ENCODE measurements around the gene FBP1.

The FBP1 gene

GRCh38 chr9:94630833-94631232, 8.5 kb downstream of the FBP1 start:
- Histone ChIP-seq H3K4me3 (ENCODE audit: low read length) (no peak overlapping the region), H3K36me3 (ENCODE audit: control insufficient read depth, insufficient read depth, low read length) (no peaks in the 10 kb centered on the region), H3K27me3 (ENCODE audit: control insufficient read depth, insufficient read depth, low read length) (no peaks in the 10 kb centered on the region), H3K9ac (ENCODE audit: low read length) (no peak overlapping the region), H3K9me3 (ENCODE audit: control insufficient read depth, low read length) (no peaks in the 10 kb centered on the region), H3K4me1 (ENCODE audit: control insufficient read depth, insufficient read depth, low read length) (peaks cover 50% of the 10 kb centered on the region)

- Histone ChIP-seq H3K9me3 (ENCODE audit: control insufficient read depth, low read length) (no peaks in the 10 kb centered on the region), H3K4me1 (ENCODE audit: control insufficient read depth, insufficient read depth, low read length) (peaks cover 50% of the 10 kb centered on the region), H3K36me3 (ENCODE audit: control insufficient read depth, insufficient read depth, low read length) (no peaks in the 10 kb centered on the region), H3K27me3 (ENCODE audit: control insufficient read depth, insufficient read depth, low read length) (no peaks in the 10 kb centered on the region), H3K9ac (ENCODE audit: low read length) (no peak overlapping the region), H3K4me3 (ENCODE audit: low read length) (no peak overlapping the region)
These were observed 9.0 kb downstream of the FBP1 start for GRCh38 chr9:94630281-94630680.

GRCh38 chr9:94627287-94627686, 12.0 kb downstream of the FBP1 start:
- H3K9me3 ChIP-seq (ENCODE audit: control insufficient read depth, low read length) = no peaks in the 10 kb centered on the region
- no peaks in the 10 kb centered on the region for H3K36me3 ChIP-seq (ENCODE audit: control insufficient read depth, insufficient read depth, low read length)
- H3K4me1 ChIP-seq (ENCODE audit: control insufficient read depth, insufficient read depth, low read length) = peaks cover 47% of the 10 kb centered on the region
- no peaks in the 10 kb centered on the region for H3K27me3 ChIP-seq (ENCODE audit: control insufficient read depth, insufficient read depth, low read length)
- H3K9ac ChIP-seq (ENCODE audit: low read length) = no peak overlapping the region
- no peak overlapping the region for H3K4me3 ChIP-seq (ENCODE audit: low read length)

GRCh38 chr9:94625835-94626234, 13.5 kb downstream of the FBP1 start:
- H3K4me3 ChIP-seq (ENCODE audit: low read length) = no peak overlapping the region
- H3K4me1 ChIP-seq (ENCODE audit: control insufficient read depth, insufficient read depth, low read length) = peaks cover 33% of the 10 kb centered on the region
- H3K36me3 ChIP-seq (ENCODE audit: control insufficient read depth, insufficient read depth, low read length) = no peaks in the 10 kb centered on the region
- H3K9ac ChIP-seq (ENCODE audit: low read length) = no peak overlapping the region
- H3K27me3 ChIP-seq (ENCODE audit: control insufficient read depth, insufficient read depth, low read length) = no peaks in the 10 kb centered on the region
- no peaks in the 10 kb centered on the region for H3K9me3 ChIP-seq (ENCODE audit: control insufficient read depth, low read length)

GRCh38 chr9:94624629-94625028, 14.7 kb downstream of the FBP1 start:
- Histone ChIP-seq H3K4me3 (ENCODE audit: low read length) (no peak overlapping the region), H3K27me3 (ENCODE audit: control insufficient read depth, insufficient read depth, low read length) (no peaks in the 10 kb centered on the region), H3K9me3 (ENCODE audit: control insufficient read depth, low read length) (no peaks in the 10 kb centered on the region), H3K4me1 (ENCODE audit: control insufficient read depth, insufficient read depth, low read length) (peaks cover 21% of the 10 kb centered on the region), H3K9ac (ENCODE audit: low read length) (no peak overlapping the region), H3K36me3 (ENCODE audit: control insufficient read depth, insufficient read depth, low read length) (no peaks in the 10 kb centered on the region)

- peaks cover 10% of the 10 kb centered on the region for H3K4me1 ChIP-seq (ENCODE audit: control insufficient read depth, insufficient read depth, low read length)
- no peaks in the 10 kb centered on the region for H3K9me3 ChIP-seq (ENCODE audit: control insufficient read depth, low read length)
- H3K36me3 ChIP-seq (ENCODE audit: control insufficient read depth, insufficient read depth, low read length) = no peaks in the 10 kb centered on the region
- H3K4me3 ChIP-seq (ENCODE audit: low read length) = no peak overlapping the region
- no peaks in the 10 kb centered on the region for H3K27me3 ChIP-seq (ENCODE audit: control insufficient read depth, insufficient read depth, low read length)
- no peak overlapping the region for H3K9ac ChIP-seq (ENCODE audit: low read length)
These were observed 16.1 kb downstream of the FBP1 start for GRCh38 chr9:94623253-94623652.

GRCh38 chr9:94622087-94622800, 17.1 kb downstream of the FBP1 start:
- Histone ChIP-seq H3K9ac (ENCODE audit: low read length) (no peak overlapping the region), H3K36me3 (ENCODE audit: control insufficient read depth, insufficient read depth, low read length) (no peaks in the 10 kb centered on the region), H3K27me3 (ENCODE audit: control insufficient read depth, insufficient read depth, low read length) (no peaks in the 10 kb centered on the region), H3K4me1 (ENCODE audit: control insufficient read depth, insufficient read depth, low read length) (peaks cover 7% of the 10 kb centered on the region), H3K4me3 (ENCODE audit: low read length) (no peak overlapping the region), H3K9me3 (ENCODE audit: control insufficient read depth, low read length) (no peaks in the 10 kb centered on the region)

GRCh38 chr9:94619026-94619425, 20.3 kb downstream of the FBP1 start:
- Histone ChIP-seq H3K27me3 (ENCODE audit: control insufficient read depth, insufficient read depth, low read length) (no peaks in the 10 kb centered on the region), H3K36me3 (ENCODE audit: control insufficient read depth, insufficient read depth, low read length) (no peaks in the 10 kb centered on the region), H3K4me3 (ENCODE audit: low read length) (no peak overlapping the region)

GRCh38 chr9:94613003-94613402, 26.3 kb downstream of the FBP1 start:
- H3K4me1 ChIP-seq (ENCODE audit: control insufficient read depth, insufficient read depth, low read length) = peaks cover 34% of the 10 kb centered on the region
- no peak overlapping the region for H3K9ac ChIP-seq (ENCODE audit: low read length)
- no peaks in the 10 kb centered on the region for H3K9me3 ChIP-seq (ENCODE audit: control insufficient read depth, low read length)
- H3K27me3 ChIP-seq (ENCODE audit: control insufficient read depth, insufficient read depth, low read length) = no peaks in the 10 kb centered on the region
- no peak overlapping the region for H3K4me3 ChIP-seq (ENCODE audit: low read length)
- no peaks in the 10 kb centered on the region for H3K36me3 ChIP-seq (ENCODE audit: control insufficient read depth, insufficient read depth, low read length)

More at GRCh38 chr9:94619026-94619425, 20.3 kb downstream of the FBP1 start:
- Histone ChIP-seq H3K9me3 (ENCODE audit: control insufficient read depth, low read length) (no peaks in the 10 kb centered on the region), H3K4me1 (ENCODE audit: control insufficient read depth, insufficient read depth, low read length) (peaks cover 7% of the 10 kb centered on the region), H3K9ac (ENCODE audit: low read length) (no peak overlapping the region)

GRCh38 chr9:94612071-94612470, 27.2 kb downstream of the FBP1 start:
- H3K27me3 ChIP-seq (ENCODE audit: control insufficient read depth, insufficient read depth, low read length) = no peaks in the 10 kb centered on the region
- H3K4me1 ChIP-seq (ENCODE audit: control insufficient read depth, insufficient read depth, low read length) = peaks cover 44% of the 10 kb centered on the region
- no peaks in the 10 kb centered on the region for H3K9me3 ChIP-seq (ENCODE audit: control insufficient read depth, low read length)
- H3K36me3 ChIP-seq (ENCODE audit: control insufficient read depth, insufficient read depth, low read length) = no peaks in the 10 kb centered on the region
- no peak overlapping the region for H3K4me3 ChIP-seq (ENCODE audit: low read length)
- no peak overlapping the region for H3K9ac ChIP-seq (ENCODE audit: low read length)

- no peak overlapping the region for H3K9ac ChIP-seq (ENCODE audit: low read length)
- no peak overlapping the region for H3K4me3 ChIP-seq (ENCODE audit: low read length)
- H3K36me3 ChIP-seq (ENCODE audit: control insufficient read depth, insufficient read depth, low read length) = no peaks in the 10 kb centered on the region
- H3K27me3 ChIP-seq (ENCODE audit: control insufficient read depth, insufficient read depth, low read length) = no peaks in the 10 kb centered on the region
- peaks cover 48% of the 10 kb centered on the region for H3K4me1 ChIP-seq (ENCODE audit: control insufficient read depth, insufficient read depth, low read length)
- H3K9me3 ChIP-seq (ENCODE audit: control insufficient read depth, low read length) = no peaks in the 10 kb centered on the region
These were observed 27.7 kb downstream of the FBP1 start for GRCh38 chr9:94611638-94612068.

- no peaks in the 10 kb centered on the region for H3K36me3 ChIP-seq (ENCODE audit: control insufficient read depth, insufficient read depth, low read length)
- no peaks in the 10 kb centered on the region for H3K9me3 ChIP-seq (ENCODE audit: control insufficient read depth, low read length)
- H3K27me3 ChIP-seq (ENCODE audit: control insufficient read depth, insufficient read depth, low read length) = no peaks in the 10 kb centered on the region
- peaks cover 55% of the 10 kb centered on the region for H3K4me1 ChIP-seq (ENCODE audit: control insufficient read depth, insufficient read depth, low read length)
- H3K4me3 ChIP-seq (ENCODE audit: low read length) = no peak overlapping the region
- H3K9ac ChIP-seq (ENCODE audit: low read length) = no peak overlapping the region
These were observed 29.1 kb downstream of the FBP1 start for GRCh38 chr9:94610181-94610606.

GRCh38 chr9:94607423-94607691, 32.0 kb downstream of the FBP1 start:
- peaks cover 57% of the 10 kb centered on the region for H3K4me1 ChIP-seq (ENCODE audit: control insufficient read depth, insufficient read depth, low read length)
- peak overlapping the region; percentile 45 for H3K9ac ChIP-seq (ENCODE audit: low read length)

More at GRCh38 chr9:94607423-94607691, 32.0 kb downstream of the FBP1 start:
- Histone ChIP-seq H3K36me3 (ENCODE audit: control insufficient read depth, insufficient read depth, low read length) (no peaks in the 10 kb centered on the region), H3K9me3 (ENCODE audit: control insufficient read depth, low read length) (no peaks in the 10 kb centered on the region), H3K27me3 (ENCODE audit: control insufficient read depth, insufficient read depth, low read length) (no peaks in the 10 kb centered on the region), H3K4me3 (ENCODE audit: low read length) (no peak overlapping the region)

All from mucosa of stomach (tissue), 1 donor.